ENCODE measurements around the gene TMEM171.

TMEM171 gene

GRCh38 chr5:73172951-73173350 is 52.6 kb downstream of the TMEM171 start, which contains the start of gene TMEM174:
TMEM174 (plus strand) TSS chr5:73173193; CDS start chr5:73173244, 51 bp downstream.
- DNase-seq (ENCODE audit: low read depth) = no peak
- no peak within 1 kb of the TSS for H3K4me3 ChIP-seq (ENCODE audit: low read depth, low read length)
- TF ChIP-seq CTCF (IDR thresholded peaks at IDR 0.05; ENCODE audit: low read depth, low read length, missing control alignments) = no peak

GRCh38 chr5:73174100-73174815 is 53.9 kb downstream of the TMEM171 start:
- no peak overlapping the region for H3K4me3 ChIP-seq (ENCODE audit: low read depth, low read length)
- DNase-seq (ENCODE audit: low read depth) = no peak
- no peak for TF ChIP-seq CTCF (IDR thresholded peaks at IDR 0.05; ENCODE audit: low read depth, low read length, missing control alignments)

- TF ChIP-seq CTCF (IDR thresholded peaks at IDR 0.05; ENCODE audit: low read depth, low read length, missing control alignments) = no peak
- H3K4me3 ChIP-seq (ENCODE audit: low read depth, low read length) = no peak overlapping the region
- DNase-seq (ENCODE audit: low read depth) = no peak
Observed at GRCh38 chr5:73176250-73176649, 55.9 kb downstream of the TMEM171 start.

- no peak for TF ChIP-seq CTCF (IDR thresholded peaks at IDR 0.05; ENCODE audit: low read depth, low read length, missing control alignments)
- H3K4me3 ChIP-seq (ENCODE audit: low read depth, low read length) = no peak overlapping the region
- no peak for DNase-seq (ENCODE audit: low read depth)
Observed at GRCh38 chr5:73178265-73178664, 57.9 kb downstream of the TMEM171 start.

GRCh38 chr5:73179730-73180129 is 59.4 kb downstream of the TMEM171 start:
- no peak for DNase-seq (ENCODE audit: low read depth)
- H3K4me3 ChIP-seq (ENCODE audit: low read depth, low read length) = no peak overlapping the region
- TF ChIP-seq CTCF (IDR thresholded peaks at IDR 0.05; ENCODE audit: low read depth, low read length, missing control alignments) = no peak

- H3K4me3 ChIP-seq (ENCODE audit: low read depth, low read length) = no peak overlapping the region
- TF ChIP-seq CTCF (IDR thresholded peaks at IDR 0.05; ENCODE audit: low read depth, low read length, missing control alignments) = no peak
- no peak for DNase-seq (ENCODE audit: low read depth)
Observed at GRCh38 chr5:73180566-73180965, 60.2 kb downstream of the TMEM171 start.

Measured in GM12864 (cell line).